NCI-H1092 treated with DMSO at 0.1 percent for 48 hours (cell line): ENCODE data around the gene RAPSN.

ENCODE experiments used
- DNase-seq: peaks from one replicate; lab custom pipeline; 2025; lab: John Stamatoyannopoulos, UW

Gene RAPSN

GRCh38 chr11:47389577-47390421, 59.1 kb downstream of the RAPSN start:
- no peak for DNase-seq

GRCh38 chr11:47388697-47389576, 60.0 kb downstream of the RAPSN start:
- no peak for DNase-seq

DNA sequence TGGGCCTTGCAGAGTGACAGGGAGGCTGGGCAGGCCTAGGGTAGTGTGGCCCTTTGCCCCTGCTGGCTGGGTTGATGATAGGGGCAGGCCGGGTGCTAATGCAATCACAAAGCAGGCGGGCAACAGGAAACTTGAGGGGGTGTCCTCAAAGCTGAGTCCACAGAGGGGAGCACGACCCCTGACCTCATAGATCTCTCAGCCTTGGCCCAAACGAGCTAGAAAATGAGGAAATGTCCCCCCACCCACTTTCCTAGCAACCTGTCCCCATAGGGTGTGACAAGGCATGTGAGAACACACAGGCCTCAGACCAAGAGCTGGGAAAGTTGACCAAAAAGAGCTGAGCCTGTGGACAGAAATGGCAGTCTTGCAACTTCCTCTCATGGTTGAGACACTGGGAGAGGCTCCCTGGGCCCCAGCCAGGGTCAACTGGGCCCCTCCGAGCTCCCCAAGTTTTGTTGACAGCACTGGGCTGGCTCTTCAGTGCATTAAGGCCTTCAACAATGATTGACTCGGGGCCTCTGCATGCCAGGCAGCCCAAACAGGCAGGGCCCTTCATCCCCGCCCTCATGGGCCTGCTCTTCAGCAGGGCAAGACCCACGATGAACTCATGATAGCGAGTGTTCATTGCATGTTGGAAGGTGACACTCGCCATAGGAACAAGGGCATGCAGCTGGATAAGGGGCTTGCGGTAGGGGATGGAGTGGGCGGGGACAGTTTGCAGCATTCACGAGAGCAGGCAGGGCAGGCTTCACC, 60.8 kb downstream of the RAPSN start:
- DNase-seq: no peak
